ENCODE results near the gene CEPT1.

DNA sequence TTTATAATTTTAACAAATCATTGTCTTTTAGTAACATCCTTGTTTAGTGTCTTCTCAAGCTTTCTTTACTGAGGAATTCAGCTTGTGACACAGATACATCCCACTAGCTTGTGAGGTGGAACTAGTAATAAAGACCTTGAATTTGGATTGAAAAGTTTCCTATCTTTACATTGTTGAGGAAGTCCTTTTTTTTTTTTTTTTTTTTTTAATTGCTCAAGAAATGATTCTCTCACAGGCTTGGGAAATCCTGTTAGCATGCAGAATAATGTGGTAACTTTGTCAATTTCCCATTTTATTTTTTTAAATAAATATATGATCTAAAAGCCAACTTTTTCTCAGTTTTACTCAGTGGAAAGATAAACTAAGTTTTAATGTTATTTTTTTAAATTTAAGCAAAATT, 44.6 kb downstream of the CEPT1 start:
- TF ChIP-seq SUZ12 (IDR thresholded peaks at IDR 0.05; ENCODE audit: extremely low read depth, insufficient read depth, insufficient read length), result no peak
- TF ChIP-seq ZNF274 (IDR thresholded peaks at IDR 0.05; ENCODE audit: low read depth, low read length), result no peak

Measured in NT2/D1 (cell line).